GM18861 (cell line): ENCODE data around the gene AQP12A.
"Not testable (repeated sequence)": the region's sequence is repeated elsewhere in the genome, so short reads cannot be mapped to it uniquely, and the experiment has no call there.

Experiments used
- ATAC-seq: cut with Tn5 transposase; IDR thresholded peaks from one replicate; pipeline ENCODE4 v1.9.1; 2021; ENCODE audit not compliant: unreplicated experiment

AQP12A gene

GRCh38 chr2:240659883-240660282 is 31.8 kb upstream of the AQP12A start:
- not testable (repeated sequence) for ATAC-seq

GRCh38 chr2:240662681-240663080 is 29.0 kb upstream of the AQP12A start:
- ATAC-seq, result no peak

GRCh38 chr2:240663546-240664190 is 28.0 kb upstream of the AQP12A start:
- no peak for ATAC-seq

GRCh38 chr2:240664622-240665021 is 27.0 kb upstream of the AQP12A start:
- no peak for ATAC-seq

GRCh38 chr2:240670402-240670801 is 21.3 kb upstream of the AQP12A start:
- ATAC-seq, result no peak

- ATAC-seq, result no peak
Measured at GRCh38 chr2:240670950-240671349, 20.7 kb upstream of the AQP12A start.

GRCh38 chr2:240672076-240672700 is 19.5 kb upstream of the AQP12A start:
- no peak for ATAC-seq

GRCh38 chr2:240672701-240673190 is 18.9 kb upstream of the AQP12A start:
- ATAC-seq, result no peak

GRCh38 chr2:240674461-240675184 is 17.0 kb upstream of the AQP12A start:
- ATAC-seq, result not testable (repeated sequence)

GRCh38 chr2:240675345-240675744 is 16.3 kb upstream of the AQP12A start:
- ATAC-seq, result not testable (repeated sequence)

- ATAC-seq, result not testable (repeated sequence)
Measured at GRCh38 chr2:240678043-240678442, 13.6 kb upstream of the AQP12A start.

- not testable (repeated sequence) for ATAC-seq
Measured at GRCh38 chr2:240678909-240679308, 12.8 kb upstream of the AQP12A start.

- not testable (repeated sequence) for ATAC-seq
Measured at GRCh38 chr2:240680185-240680584, 11.5 kb upstream of the AQP12A start.

GRCh38 chr2:240682431-240683224 is 9.0 kb upstream of the AQP12A start, which contains the start of gene AQP12B:
AQP12B (minus strand) TSS chr2:240682885; CDS start chr2:240682837, 48 bp downstream.
- ATAC-seq, result not testable (repeated sequence)

GRCh38 chr2:240683329-240683979 is 8.2 kb upstream of the AQP12A start:
- not testable (repeated sequence) for ATAC-seq

GRCh38 chr2:240683980-240684728 is 7.5 kb upstream of the AQP12A start:
- ATAC-seq, result not testable (repeated sequence)

GRCh38 chr2:240685771-240686371 is 5.8 kb upstream of the AQP12A start:
- ATAC-seq, result no peak

- ATAC-seq, result no peak
Measured at GRCh38 chr2:240686460-240686859, 5.2 kb upstream of the AQP12A start.

- no peak for ATAC-seq
Measured at GRCh38 chr2:240687045-240687740, 4.5 kb upstream of the AQP12A start.
